ENCODE measurements around the gene GPD1L. TPM values are rescaled to one million over a fixed set of nuclear protein-coding genes. Genes with fewer than 3 reads are reported as not detected.

The GPD1L gene
- 8.1 and 8.4 TPM in 2 replicates for total RNA-seq

GRCh38 chr3:32106132-32106928, at the start of gene GPD1L:
GPD1L (plus strand) TSS chr3:32106620; CDS start chr3:32106712, 92 bp downstream.

Other genes starting within 250 kb of the GPD1L start
- 4.0 and 9.5 TPM in 2 replicates for gene OSBPL10, start 125.4 kb upstream of the GPD1L start, total RNA-seq
- 0.17 and 1.0 TPM in 2 replicates for gene ZNF860, start 124.9 kb upstream of the GPD1L start, total RNA-seq
- gene CMTM8, start 132.1 kb downstream of the GPD1L start, total RNA-seq: 0.17 TPM in 1 of 2 replicates, not detected in the other